Measurements from ENCODE around the gene RSBN1.
"Not testable (repeated sequence)": the region's sequence is repeated elsewhere in the genome, so short reads cannot be mapped to it uniquely, and the experiment has no call there.

RSBN1 gene

GRCh38 chr1:113732802-113733201, 79.5 kb downstream of the RSBN1 start:
- no peak for DNase-seq

GRCh38 chr1:113721010-113721409, 91.3 kb downstream of the RSBN1 start:
- no peak for DNase-seq

- not testable (repeated sequence) for DNase-seq
Measured at GRCh38 chr1:113718621-113719020, 93.7 kb downstream of the RSBN1 start.

GRCh38 chr1:113717506-113717905, 94.8 kb downstream of the RSBN1 start:
- not testable (repeated sequence) for DNase-seq

GRCh38 chr1:113714606-113715269, 97.5 kb downstream of the RSBN1 start:
- no peak for DNase-seq
